Transverse colon (tissue), 4 donors: ENCODE results near the gene PSMC6.

Experiments used
- EP300 ChIP-seq: sonication (generic); formaldehyde crosslinking; IDR thresholded peaks from one replicate; pipeline ENCODE4 v1.6.1; 2017; ENCODE audit warnings: antibody characterized with exemption, low read depth
- POLR2A ChIP-seq: fragments of 450-650 bp; IDR thresholded peaks from one replicate; pipeline ENCODE4 v1.6.1; 2016; ENCODE audit warnings: antibody characterized with exemption, mild to moderate bottlenecking, moderate library complexity
- POLR2AphosphoS5 ChIP-seq, 3 donors: sonication (generic); formaldehyde crosslinking; IDR thresholded peaks; one replicate each; pipeline ENCODE4 v1.6.1; 2016; ENCODE audit warnings: antibody characterized with exemption in 3 of 3
- TF ChIP-seq, protein P1 (sequence below), 5 experiments: fragments of 200-600 bp in 3 of 5; fragments of 450-650 bp in 2 of 5; sonication (generic) in 3 of 5; IDR thresholded peaks; 1 replicate in 2 of 5; 2 replicates in 3 of 5; pipeline ENCODE4 v1.5.1; 2016 to 2017; ENCODE audit warnings: antibody characterized with exemption in 5 of 5, inconsistent platforms in 3 of 5, mild to moderate bottlenecking in 2 of 5, moderate library complexity in 1 of 5

DNA sequence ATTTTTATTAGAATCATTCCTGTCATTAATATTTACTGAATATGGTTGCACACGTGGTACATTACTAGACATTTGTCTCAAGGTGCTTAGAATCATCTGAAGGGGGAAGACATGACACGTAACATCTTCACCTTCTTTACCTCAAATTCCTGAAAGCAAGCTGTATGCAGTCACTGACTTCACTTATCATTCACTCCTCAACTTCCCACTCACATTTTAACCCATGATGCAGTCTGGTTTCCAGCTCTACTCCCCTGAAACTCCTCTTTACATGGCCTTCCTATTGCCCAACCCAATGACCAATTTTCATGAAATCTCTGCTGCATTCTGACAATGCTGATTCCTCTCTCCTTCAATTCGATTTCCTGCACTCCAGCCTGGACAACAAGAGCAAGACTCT, 5.8 kb upstream of the PSMC6 start:
- TF ChIP-seq, protein P1, sequence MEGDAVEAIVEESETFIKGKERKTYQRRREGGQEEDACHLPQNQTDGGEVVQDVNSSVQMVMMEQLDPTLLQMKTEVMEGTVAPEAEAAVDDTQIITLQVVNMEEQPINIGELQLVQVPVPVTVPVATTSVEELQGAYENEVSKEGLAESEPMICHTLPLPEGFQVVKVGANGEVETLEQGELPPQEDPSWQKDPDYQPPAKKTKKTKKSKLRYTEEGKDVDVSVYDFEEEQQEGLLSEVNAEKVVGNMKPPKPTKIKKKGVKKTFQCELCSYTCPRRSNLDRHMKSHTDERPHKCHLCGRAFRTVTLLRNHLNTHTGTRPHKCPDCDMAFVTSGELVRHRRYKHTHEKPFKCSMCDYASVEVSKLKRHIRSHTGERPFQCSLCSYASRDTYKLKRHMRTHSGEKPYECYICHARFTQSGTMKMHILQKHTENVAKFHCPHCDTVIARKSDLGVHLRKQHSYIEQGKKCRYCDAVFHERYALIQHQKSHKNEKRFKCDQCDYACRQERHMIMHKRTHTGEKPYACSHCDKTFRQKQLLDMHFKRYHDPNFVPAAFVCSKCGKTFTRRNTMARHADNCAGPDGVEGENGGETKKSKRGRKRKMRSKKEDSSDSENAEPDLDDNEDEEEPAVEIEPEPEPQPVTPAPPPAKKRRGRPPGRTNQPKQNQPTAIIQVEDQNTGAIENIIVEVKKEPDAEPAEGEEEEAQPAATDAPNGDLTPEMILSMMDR (IDR thresholded peaks at IDR 0.05) = no peak
- TF ChIP-seq POLR2AphosphoS5 (IDR thresholded peaks at IDR 0.05) (no peak), EP300 (no peak), POLR2A (no peak)
